ENCODE results near the gene YJU2.

- no peak for TF ChIP-seq CTCF (IDR thresholded peaks at IDR 0.05)
- no peak for TF ChIP-seq POLR2A (IDR thresholded peaks at IDR 0.05; ENCODE audit: low read depth)
- TF ChIP-seq EP300 (IDR thresholded peaks at IDR 0.05), result no peak
Measured at GRCh38 chr19:4288091-4288777, 41.4 kb downstream of the YJU2 start.

All from esophagus muscularis mucosa (tissue), 4 donors.